ENCODE results near the gene GCDH.
"Not testable (repeated sequence)": the region's sequence is repeated elsewhere in the genome, so short reads cannot be mapped to it uniquely, and the experiment has no call there.

The GCDH gene

DNA sequence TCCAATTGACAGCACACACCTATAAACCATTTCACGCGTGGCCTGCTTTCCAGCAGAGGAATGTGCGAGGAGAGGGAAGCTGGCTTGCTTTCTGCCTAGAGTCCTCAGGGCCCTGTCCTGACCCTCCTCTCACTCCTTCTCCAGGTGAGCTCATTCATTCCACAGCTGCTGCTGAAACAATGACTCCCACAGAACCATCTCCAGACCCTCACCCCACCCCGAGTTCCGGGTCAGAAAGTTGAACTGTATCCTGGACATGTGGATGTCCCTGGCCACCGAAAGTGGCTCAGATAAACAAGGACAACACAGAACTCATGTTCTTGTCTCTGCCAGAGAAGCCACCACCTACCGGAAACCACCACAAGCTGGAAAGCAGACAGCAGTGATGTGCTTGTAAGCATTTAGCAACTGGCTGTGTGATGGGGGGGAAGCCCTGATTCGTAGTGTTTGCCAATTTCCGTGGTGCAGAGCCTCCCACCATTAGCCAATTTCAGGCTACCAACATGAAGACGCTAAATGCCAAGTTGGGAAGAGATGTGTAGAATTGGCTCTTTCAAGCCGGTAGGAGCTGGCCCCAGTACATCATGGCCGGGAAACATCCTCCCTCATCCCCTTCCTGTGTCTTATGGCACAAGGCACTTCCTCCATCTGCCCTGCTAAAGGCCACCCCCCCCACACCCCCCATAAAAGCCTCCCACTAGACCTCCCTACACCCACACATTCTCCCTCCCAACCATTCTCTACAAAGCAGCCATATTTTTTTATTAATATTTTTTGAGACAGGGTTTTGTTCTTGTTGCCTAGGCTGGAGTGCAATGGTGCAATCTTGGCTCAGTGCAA is 23.1 kb downstream of the GCDH start:
- H3K4me3 ChIP-seq (ENCODE audit: low read length) = no peak overlapping the region
- DNase-seq (ENCODE audit: low read depth) = no peak
- TF ChIP-seq, protein P1, sequence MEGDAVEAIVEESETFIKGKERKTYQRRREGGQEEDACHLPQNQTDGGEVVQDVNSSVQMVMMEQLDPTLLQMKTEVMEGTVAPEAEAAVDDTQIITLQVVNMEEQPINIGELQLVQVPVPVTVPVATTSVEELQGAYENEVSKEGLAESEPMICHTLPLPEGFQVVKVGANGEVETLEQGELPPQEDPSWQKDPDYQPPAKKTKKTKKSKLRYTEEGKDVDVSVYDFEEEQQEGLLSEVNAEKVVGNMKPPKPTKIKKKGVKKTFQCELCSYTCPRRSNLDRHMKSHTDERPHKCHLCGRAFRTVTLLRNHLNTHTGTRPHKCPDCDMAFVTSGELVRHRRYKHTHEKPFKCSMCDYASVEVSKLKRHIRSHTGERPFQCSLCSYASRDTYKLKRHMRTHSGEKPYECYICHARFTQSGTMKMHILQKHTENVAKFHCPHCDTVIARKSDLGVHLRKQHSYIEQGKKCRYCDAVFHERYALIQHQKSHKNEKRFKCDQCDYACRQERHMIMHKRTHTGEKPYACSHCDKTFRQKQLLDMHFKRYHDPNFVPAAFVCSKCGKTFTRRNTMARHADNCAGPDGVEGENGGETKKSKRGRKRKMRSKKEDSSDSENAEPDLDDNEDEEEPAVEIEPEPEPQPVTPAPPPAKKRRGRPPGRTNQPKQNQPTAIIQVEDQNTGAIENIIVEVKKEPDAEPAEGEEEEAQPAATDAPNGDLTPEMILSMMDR (IDR thresholded peaks at IDR 0.05; ENCODE audit: insufficient read depth, low read depth, low read length, missing control alignments) = no peak

DNA sequence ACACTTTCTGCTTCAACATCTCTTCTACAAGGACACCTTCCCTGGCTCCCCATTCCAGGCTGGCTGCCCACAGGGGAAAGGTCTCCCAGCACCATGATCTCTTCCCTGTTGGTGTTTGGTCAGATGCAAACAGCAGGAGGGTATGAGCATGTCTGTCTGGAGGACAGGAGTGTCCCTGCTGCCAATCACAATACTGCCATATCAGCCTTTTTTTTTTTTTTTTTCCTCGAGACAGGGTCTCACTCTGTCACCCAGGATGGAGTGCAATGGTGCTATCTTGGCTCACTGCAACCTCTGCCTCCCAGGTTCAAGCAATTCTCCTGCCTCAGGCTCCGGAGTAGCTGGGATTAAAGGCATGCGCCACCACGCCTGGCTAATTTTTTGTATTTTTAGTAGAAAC is 24.9 kb downstream of the GCDH start:
- not testable (repeated sequence) for H3K4me3 ChIP-seq (ENCODE audit: low read length); DNase-seq (ENCODE audit: low read depth)

DNA sequence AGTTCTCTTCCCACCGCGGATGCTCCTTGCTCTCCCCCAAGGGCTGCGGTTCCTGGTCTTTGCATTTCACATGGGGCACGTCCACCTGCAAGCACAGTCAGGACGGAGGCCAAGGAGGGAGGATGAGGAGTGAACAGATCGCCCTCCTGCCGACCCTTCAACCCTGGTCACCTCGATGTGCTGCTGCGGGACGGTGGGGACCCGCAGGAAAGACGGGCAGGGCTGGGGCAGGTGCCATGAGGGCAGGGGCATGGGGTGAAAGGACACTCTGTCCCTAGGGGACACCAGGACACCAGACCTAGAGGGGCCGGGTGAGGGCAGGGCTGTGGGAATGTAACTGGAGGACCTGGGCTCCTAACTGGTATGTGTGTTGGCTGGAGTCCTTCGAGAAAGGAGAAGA is 27.3 kb downstream of the GCDH start:
- no peak overlapping the region for H3K4me3 ChIP-seq (ENCODE audit: low read length)
- TF ChIP-seq, protein P1 (IDR thresholded peaks at IDR 0.05; ENCODE audit: insufficient read depth, low read depth, low read length, missing control alignments) = no peak
- DNase-seq (ENCODE audit: low read depth) = no peak

DNA sequence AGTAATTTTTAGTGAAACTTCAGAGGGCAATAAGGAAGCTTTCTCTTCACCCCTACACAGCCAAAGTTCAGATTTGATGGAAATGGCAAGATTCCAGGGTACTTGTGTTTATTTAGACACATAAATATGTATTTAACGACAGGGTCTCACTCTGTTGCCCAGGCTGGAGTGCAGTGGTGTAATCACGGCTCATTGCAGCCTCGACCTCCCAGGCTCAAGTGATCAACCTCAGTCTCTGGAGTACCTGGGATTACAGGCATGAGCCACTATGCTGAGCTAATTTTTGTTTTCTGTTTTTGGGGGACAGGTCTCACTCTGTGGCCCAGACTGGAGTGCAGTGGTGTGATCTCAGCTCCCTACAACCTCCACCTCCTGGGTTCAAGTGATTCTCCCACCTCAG is 30.1 kb downstream of the GCDH start:
- H3K4me3 ChIP-seq (ENCODE audit: low read length) = no peak overlapping the region
- TF ChIP-seq, protein P1 (IDR thresholded peaks at IDR 0.05; ENCODE audit: insufficient read depth, low read depth, low read length, missing control alignments) = no peak
- no peak for DNase-seq (ENCODE audit: low read depth)

DNA sequence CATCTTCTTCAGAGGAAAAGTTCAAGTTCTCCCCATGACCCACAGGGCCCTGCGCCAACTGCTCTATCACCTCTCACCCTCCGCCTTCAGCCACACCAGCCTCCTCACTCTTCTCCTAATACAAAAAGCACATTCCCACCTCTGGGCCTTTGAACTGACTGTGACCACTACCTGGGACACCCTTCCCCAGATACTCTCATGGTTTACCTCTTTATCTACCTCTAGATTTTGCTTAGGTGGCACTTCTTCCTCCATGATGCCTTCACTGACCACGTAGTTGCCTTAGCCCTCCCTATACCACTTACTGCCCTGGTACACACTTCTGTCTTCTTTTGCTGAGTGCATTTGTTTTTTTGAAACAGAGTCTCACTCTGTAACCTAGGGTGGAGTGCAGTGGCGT is 32.0 kb downstream of the GCDH start:
- TF ChIP-seq, protein P1 (IDR thresholded peaks at IDR 0.05; ENCODE audit: insufficient read depth, low read depth, low read length, missing control alignments) = no peak
- H3K4me3 ChIP-seq (ENCODE audit: low read length) = no peak overlapping the region
- DNase-seq (ENCODE audit: low read depth) = no peak

DNA sequence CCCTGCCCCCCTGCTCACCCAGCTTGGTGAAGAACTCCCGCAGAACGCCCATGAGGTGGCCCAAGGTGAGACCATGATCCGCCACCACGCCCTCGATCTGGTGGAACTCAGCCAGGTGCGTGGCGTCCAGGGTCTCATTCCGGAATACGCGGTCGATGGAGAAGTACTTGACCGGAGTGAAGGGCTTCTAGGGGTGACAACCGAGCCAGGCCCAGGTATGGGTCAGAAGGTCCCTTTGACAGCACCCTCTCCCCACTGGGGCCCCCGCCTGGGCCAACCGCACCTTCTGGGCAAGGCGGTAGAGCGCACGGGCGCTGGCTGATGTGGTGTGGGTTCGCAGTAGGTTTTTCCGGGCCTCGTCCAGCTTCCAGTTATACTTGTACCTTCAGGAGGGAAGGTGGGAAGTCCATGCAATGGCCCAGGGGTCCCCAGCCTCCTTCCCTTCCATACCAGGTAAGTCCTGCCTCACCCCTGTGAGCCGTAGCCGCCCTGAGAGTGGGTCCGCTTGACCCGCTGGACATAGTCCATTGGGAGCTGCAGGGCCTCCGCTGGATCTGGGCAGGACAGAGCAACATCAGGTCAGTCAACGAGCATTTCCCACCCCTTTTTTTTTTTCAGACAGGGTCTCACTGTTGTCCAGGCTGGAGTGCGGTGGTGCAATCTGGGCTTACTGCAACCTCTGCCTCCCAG is 33.8 kb downstream of the GCDH start:
- TF ChIP-seq, protein P1 (IDR thresholded peaks at IDR 0.05; ENCODE audit: insufficient read depth, low read depth, low read length, missing control alignments) = no peak
- no peak overlapping the region for H3K4me3 ChIP-seq (ENCODE audit: low read length)
- DNase-seq (ENCODE audit: low read depth) = no peak

DNA sequence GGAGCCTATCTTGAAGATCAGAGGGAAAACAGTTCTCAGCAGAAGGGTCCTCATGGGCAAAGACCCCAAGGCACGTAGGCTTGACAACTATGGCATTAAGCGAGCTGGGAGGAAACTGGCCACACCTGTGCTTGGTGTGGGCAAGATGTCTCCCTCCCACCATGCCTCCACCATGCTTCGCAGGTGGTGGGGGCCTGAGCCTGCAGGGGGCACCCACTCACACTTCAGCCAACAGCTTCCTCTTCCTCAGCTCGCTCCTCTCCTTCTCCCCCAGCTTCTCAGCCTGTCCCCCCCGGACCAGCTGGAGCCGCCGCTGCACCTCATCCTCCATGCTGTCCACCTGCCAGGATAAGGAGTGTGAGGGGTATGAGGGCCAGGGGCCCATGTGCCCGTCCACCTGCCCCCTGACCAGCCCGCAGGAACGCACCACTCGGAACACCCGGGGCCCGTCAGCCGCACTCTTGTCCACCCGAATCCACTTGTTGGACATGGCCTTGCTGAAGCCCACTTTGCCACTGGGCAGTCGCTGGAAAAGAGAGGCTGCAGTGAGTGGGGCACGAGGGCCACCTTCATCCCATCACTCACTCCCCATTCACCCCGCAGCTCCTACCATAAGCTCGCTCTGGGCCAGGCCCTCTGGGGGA is 39.2 kb downstream of the GCDH start:
- DNase-seq (ENCODE audit: low read depth) = no peak
- H3K4me3 ChIP-seq (ENCODE audit: low read length) = no peak overlapping the region
- TF ChIP-seq, protein P1 (IDR thresholded peaks at IDR 0.05; ENCODE audit: insufficient read depth, low read depth, low read length, missing control alignments) = no peak
